Heart left ventricle (tissue), 16 donors: ENCODE data around the gene KIF13A. TPM values are rescaled to one million over a fixed set of nuclear protein-coding genes. Genes with fewer than 3 reads are reported as not detected.

Source experiments
- ATAC-seq, 4 donors: fragments of 200-7000 bp; cut with Tn5 transposase; one replicate each; pipeline ENCODE4 v1.9.1; 2020 to 2022; ENCODE audit warnings: moderate library complexity in 4 of 4, mild to moderate bottlenecking in 3 of 4, moderate number of reproducible peaks in 1 of 4
- DNase-seq, 5 donors: peaks; one replicate each; pipeline ENCODE4 v3.0.0-alpha.2; 2020
- H3K27ac ChIP-seq, 12 donors: fragments of 200-600 bp; sonication (generic) in 4 of 12; one replicate each; pipeline versions ENCODE4 v1.5.0 to v1.8.0; 2016 to 2022; ENCODE audit warnings: mild to moderate bottlenecking in 2 of 12
- H3K27me3 ChIP-seq, 9 donors: fragments of 200-600 bp; sonication (generic) in 2 of 9; one replicate each; pipeline versions ENCODE4 v1.5.1 to v1.8.0; 2016 to 2022; ENCODE audit warnings: mild to moderate bottlenecking in 3 of 9
- H3K36me3 ChIP-seq, 9 donors: fragments of 200-600 bp; sonication (generic) in 2 of 9; one replicate each; pipeline versions ENCODE4 v1.5.0 to v1.8.0; 2018 to 2022; ENCODE audit warnings: mild to moderate bottlenecking in 2 of 9
- H3K4me1 ChIP-seq, 12 donors: fragments of 200-600 bp; sonication (generic) in 4 of 12; one replicate each; pipeline versions ENCODE4 v1.5.0 to v1.8.0; 2016 to 2022; ENCODE audit warnings: mild to moderate bottlenecking in 3 of 12
- H3K4me3 ChIP-seq, 12 donors: fragments of 200-600 bp; sonication (generic) in 4 of 12; one replicate each; pipeline versions ENCODE4 v1.5.0 to v1.8.0; 2017 to 2022; ENCODE audit warnings: mild to moderate bottlenecking in 9 of 12, moderate library complexity in 4 of 12
- H3K9me3 ChIP-seq, 12 donors: fragments of 200-600 bp; sonication (generic) in 4 of 12; one replicate each; pipeline versions ENCODE4 v1.5.0 to v1.8.0; 2016 to 2022; ENCODE audit warnings: mild to moderate bottlenecking in 1 of 12
- POLR2A ChIP-seq, 2 donors: fragments of 450-650 bp; IDR thresholded peaks; one replicate each; pipeline ENCODE4 v1.6.1; 2017; ENCODE audit warnings: antibody characterized with exemption in 2 of 2, mild to moderate bottlenecking in 2 of 2, moderate library complexity in 2 of 2
- WGBS, 4 donors: extraction: QIAGEN DNeasy Blood & Tissue Kit in 2 of 4; methylation state at CpG; one replicate each; pipeline versions ENCODE4 v1.1.5 to v1.1.7; 2013 to 2018; 5-methylcytosine and 5-hydroxymethylcytosine counted together
- intact Hi-C, 10 donors: fragments of 100-400 bp; cut with DNase I; formaldehyde crosslinking; loops; one replicate each; pipeline versions ENCODE4 v1.11.1 to v1.14.2; 2022
- polyA plus RNA-seq, 2 donors: library from polyadenylated mRNA; stranded (reverse); fragments of 200-250 nt; gene quantifications; one replicate each; pipeline ENCODE4 v1.2.3, GENCODE V29; 2013
- total RNA-seq, 9 donors: library from RNA; depleted of rRNA in 2 of 9; stranded (reverse); fragments of >200 nt in 2 of 9; fragmentation: NEBNext Ultra II Directional in 3 of 9; extraction: Animal tissue kit (Norgen Biotek cat#: 25700) in 3 of 9; gene quantifications; one replicate each; pipeline versions ENCODE4 v1.1.0 to v1.2.4, GENCODE V29; 2016 to 2023
- TF ChIP-seq, protein P1 (sequence below), 12 donors: fragments of 200-600 bp; sonication (generic) in 4 of 12; IDR thresholded peaks; one replicate each; pipeline versions ENCODE4 v1.5.0 to v1.8.0; 2018 to 2022; ENCODE audit warnings: antibody characterized with exemption in 12 of 12, mild to moderate bottlenecking in 5 of 12
- donor health status: ischemic (EF 13 %, LVEDD 7.1; RV severe dilation, severe dysfunction).
- donor health status: healthy with polysubstance abuse.
- donor health status: DM: no; HTN: yes; CAD: no.
- donor health status: DM: no; HTN: no; CAD: no.
- donor health status: ischemic (EF 25% LVEDD 6.9; RV normal size, moderate dysfunction).
- donor health status: ischemic (EF 25% LVEDD 5.7; RV mildly dilated, moderate dysfunction).
- donor health status: healthy.
- donor health status: DM: yes; HTN: yes; CAD: no.
- donor health status: ischemic (EF 35%, LVEDD 5.7; RV mildly dilated, moderate dysfunction).
- donor health status: nonischemic (EF 11% LVEDD 7.7; RV severe dilation, severe dysfunction).
- donor health status: DM: yes; HTN: yes; CAD: no.
- donor health status: PGD.
- donor health status: ischemic (EF 29% LVEDD 5.4; RV normal size, mild dysfunction).
- donor health status: nonischemic (EF 23%, LVEDD 6.1; RV moderate dilation, normal function).

The KIF13A gene
- total and polyA plus RNA-seq, 11 donors: 17.1 to 148 (median 72.2) TPM

DNA sequence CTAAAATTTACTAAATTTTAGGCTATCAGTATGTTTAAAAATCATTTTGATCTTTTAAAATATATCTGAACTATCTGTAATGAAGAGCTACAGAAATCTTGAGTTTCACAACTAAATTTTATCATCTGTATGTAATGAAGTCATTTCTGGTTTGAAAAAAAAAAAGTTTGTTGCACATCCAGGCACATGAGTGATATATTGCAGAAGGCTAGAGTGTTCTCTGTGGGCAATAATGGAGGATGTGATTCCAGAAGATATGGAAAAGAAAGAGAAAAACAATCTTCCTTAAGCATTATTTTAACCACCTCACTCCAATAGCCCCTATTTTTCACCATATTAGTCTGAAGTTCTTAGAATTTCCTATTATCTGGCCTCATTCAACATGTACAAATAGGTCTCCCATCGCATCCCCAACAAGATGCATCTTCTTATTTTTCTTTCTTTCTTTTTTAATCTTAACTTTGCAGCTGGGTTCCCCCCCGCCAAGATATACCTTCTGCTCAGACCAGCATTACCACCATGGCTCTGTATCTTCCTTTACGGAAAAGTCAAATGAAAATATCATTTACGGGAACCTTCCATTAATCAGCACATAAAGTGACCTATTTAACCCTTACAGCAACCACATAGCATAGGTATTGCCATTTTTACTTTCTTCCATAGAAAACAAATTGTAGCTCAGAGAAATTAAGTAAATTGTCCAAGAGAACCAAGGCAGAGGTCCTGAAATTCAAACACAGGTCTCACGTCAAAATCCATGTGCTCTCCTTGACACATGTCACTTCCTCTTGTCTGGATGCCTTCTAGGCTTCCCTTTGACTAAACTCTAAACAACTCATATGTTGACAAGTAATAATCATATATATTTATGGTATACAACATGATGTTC is 116.9 kb downstream of the KIF13A start:
- no peak for ATAC-seq
- Histone ChIP-seq H3K36me3 (peaks cover 0 to 11% (median 4%) of the 10 kb centered on the region in 9 donors), H3K9me3 (no peaks in the 10 kb centered on the region), H3K27me3 (no peaks in the 10 kb centered on the region), H3K4me1 (peaks cover 0 to 67% (median 28%) of the 10 kb centered on the region in 12 donors), H3K4me3 (no peak overlapping the region), H3K27ac (peak overlapping the region in 1 of 12 donors; percentile 53)
- intact Hi-C loops: loop anchor here in 1 of 10 donors (5.0 kb wide), 1 partner anchor 37 kb away; no protein-coding TSS in a partner anchor
- WGBS, 4 donors: 77 to 91% (median 85%) methylated on average over 5 of the region's 5 CpGs
- DNase-seq: no peak
- TF ChIP-seq POLR2A (IDR thresholded peaks at IDR 0.05): no peak
- TF ChIP-seq, protein P1, sequence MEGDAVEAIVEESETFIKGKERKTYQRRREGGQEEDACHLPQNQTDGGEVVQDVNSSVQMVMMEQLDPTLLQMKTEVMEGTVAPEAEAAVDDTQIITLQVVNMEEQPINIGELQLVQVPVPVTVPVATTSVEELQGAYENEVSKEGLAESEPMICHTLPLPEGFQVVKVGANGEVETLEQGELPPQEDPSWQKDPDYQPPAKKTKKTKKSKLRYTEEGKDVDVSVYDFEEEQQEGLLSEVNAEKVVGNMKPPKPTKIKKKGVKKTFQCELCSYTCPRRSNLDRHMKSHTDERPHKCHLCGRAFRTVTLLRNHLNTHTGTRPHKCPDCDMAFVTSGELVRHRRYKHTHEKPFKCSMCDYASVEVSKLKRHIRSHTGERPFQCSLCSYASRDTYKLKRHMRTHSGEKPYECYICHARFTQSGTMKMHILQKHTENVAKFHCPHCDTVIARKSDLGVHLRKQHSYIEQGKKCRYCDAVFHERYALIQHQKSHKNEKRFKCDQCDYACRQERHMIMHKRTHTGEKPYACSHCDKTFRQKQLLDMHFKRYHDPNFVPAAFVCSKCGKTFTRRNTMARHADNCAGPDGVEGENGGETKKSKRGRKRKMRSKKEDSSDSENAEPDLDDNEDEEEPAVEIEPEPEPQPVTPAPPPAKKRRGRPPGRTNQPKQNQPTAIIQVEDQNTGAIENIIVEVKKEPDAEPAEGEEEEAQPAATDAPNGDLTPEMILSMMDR (IDR thresholded peaks at IDR 0.05): no peak

DNA sequence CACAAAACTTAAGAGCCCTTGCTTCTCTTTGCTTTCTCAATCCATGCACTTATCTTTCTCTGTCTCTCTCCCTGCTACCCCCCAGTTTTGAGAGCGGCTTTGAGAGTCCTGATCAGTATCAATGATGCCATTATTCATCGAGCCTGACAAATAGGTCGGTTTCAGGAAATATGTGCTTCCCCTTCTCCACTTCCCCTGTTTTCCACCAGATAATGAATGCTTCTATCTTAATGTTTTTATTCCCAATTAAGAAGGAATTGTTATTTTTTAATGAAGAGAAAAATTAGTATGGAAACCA is 117.7 kb downstream of the KIF13A start:
- no peak overlapping the region for H3K4me3 ChIP-seq
- 47 to 55% (median 51%) methylated on average over 3 of the region's 3 CpGs for WGBS, 4 donors
- H3K9me3 ChIP-seq: no peaks in the 10 kb centered on the region
- no peak for ATAC-seq
- peaks cover 0 to 76% (median 36%) of the 10 kb centered on the region in 12 donors for H3K4me1 ChIP-seq
- DNase-seq: no peak
- intact Hi-C loops: loop anchor here in 9 of 10 donors (5.0 to 10.0 kb wide), 8 partner anchors 38 to 255 kb away; partner anchors contain the start of genes KIF13A (in 8 of the 9) and NHLRC1 (in 1 of the 9)
- H3K36me3 ChIP-seq: peaks cover 0 to 11% (median 4%) of the 10 kb centered on the region in 9 donors
- H3K27me3 ChIP-seq: no peaks in the 10 kb centered on the region
- H3K27ac ChIP-seq: peak overlapping the region in 5 of 12 donors; percentile 1 to 53 (median 13)
- no peak for TF ChIP-seq POLR2A (IDR thresholded peaks at IDR 0.05)
- TF ChIP-seq, protein P1 (IDR thresholded peaks at IDR 0.05): no peak

DNA sequence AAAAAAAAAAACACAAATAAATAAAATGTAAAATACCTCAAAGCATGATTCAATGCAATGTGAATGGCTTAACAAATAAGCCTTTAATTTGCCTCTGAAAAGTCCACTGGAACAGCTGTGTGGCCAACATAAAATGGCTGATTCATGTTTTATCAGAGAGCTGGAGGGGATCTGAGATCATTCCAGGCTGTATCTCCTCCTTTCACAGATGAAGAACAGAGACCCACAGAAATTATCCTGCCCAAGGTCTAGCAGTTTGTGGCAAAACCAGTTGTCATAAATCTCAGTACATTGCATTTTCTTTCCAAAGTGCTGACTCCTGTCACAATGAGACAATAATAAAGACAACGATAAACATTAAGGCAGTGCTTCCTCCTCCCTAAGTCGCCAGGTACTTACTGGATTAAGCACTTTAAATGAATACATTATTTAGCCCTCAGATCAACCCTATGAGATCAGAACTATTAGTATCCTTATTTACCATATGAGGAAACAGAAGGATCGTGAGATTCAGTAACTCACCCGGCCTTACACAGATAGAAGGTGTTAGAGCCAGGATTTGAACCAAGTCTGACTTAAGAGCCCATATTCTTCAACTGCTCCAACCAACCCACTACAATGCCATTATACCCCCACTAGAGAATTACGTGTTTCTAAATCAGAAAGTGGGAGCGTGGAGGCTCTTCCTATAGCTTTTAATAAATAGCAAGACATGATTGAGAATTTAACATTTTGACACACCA is 118.3 kb downstream of the KIF13A start:
- H3K27me3 ChIP-seq: no peaks in the 10 kb centered on the region
- no peaks in the 10 kb centered on the region for H3K9me3 ChIP-seq
- ATAC-seq (no peak), DNase-seq (no peak)
- peaks cover 0 to 81% (median 41%) of the 10 kb centered on the region in 12 donors for H3K4me1 ChIP-seq
- intact Hi-C loops: loop anchor here in 9 of 10 donors (5.0 to 10.0 kb wide), 7 partner anchors 53 to 256 kb away; partner anchors contain the start of genes KIF13A (in 8 of the 9) and NHLRC1 (in 1 of the 9)
- peak overlapping the region in 7 of 12 donors; percentile 1 to 53 (median 18) for H3K27ac ChIP-seq
- whole genome bisulfite sequencing, 4 donors: 65 to 83% (median 79%) methylated on average over 6 of the region's 6 CpGs
- peaks cover 0 to 11% (median 4%) of the 10 kb centered on the region in 9 donors for H3K36me3 ChIP-seq
- H3K4me3 ChIP-seq: no peak overlapping the region
- TF ChIP-seq POLR2A (IDR thresholded peaks at IDR 0.05): no peak
- TF ChIP-seq, protein P1 (IDR thresholded peaks at IDR 0.05): no peak
